ENCODE data around the gene SFXN3. TPM values are rescaled to one million over a fixed set of nuclear protein-coding genes. Genes with fewer than 3 reads are reported as not detected.
A peak's percentile ranks its signal among the peaks of the same experiment; 100 is the strongest.

Gene SFXN3
- total RNA-seq, 1 experiment from 2014 or later = 16.9 TPM

DNA sequence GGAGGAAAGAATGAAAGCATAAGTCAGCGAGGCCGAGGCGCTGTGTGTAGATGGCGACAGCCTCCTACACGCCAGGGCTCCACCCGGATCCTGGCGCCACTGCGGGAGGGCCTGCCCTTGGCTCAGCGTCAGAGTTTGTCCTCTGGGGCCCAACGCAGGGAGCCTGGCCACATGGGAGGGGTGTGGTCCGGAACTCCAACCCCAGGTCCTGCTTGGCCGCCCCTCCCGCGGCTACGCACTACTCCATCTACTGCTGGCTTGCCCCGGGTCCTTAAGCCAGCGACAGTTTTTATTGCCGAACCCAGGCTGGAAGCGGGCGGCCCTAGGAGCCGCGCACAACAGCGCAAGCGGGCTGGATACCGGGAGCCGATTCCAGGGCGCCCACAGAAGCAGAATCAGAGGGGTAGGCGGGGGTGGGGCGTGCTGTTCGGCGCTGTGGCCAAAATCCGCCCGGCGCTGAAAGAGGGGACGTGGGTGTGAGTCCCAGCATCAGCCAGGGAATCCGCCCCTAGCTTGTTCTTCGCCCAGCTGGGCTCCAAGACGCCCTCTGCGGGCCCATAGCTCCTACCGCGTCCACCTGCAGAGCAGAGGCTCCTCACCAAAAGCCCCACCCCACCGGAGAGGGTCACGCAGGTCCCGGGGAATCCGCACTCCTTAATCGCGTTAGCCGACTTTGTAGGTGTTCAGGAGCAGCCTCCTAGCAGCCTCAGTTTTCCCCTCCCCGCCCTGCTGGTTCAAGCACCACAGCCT, 35.3 kb downstream of the SFXN3 start:
- Histone ChIP-seq H3K27ac (ENCODE audit: low read depth, low read length, poor library complexity, severe bottlenecking) (peak overlapping the region; percentile 50), H3K27me3 (replicated peaks; ENCODE audit: insufficient read depth, low read depth, low read length, poor library complexity) (no peaks in the 10 kb centered on the region), H3K36me3 (ENCODE audit: insufficient read depth, low read length, poor library complexity, severe bottlenecking) (no peaks in the 10 kb centered on the region), H3K4me1 (ENCODE audit: insufficient read depth, low read length, poor library complexity, severe bottlenecking) (peaks cover 54% of the 10 kb centered on the region), H3K9me3 (ENCODE audit: low read depth, low read length, poor library complexity, severe bottlenecking) (no peaks in the 10 kb centered on the region), H3K4me3 (ENCODE audit: low read depth, low read length, poor library complexity, severe bottlenecking) (peak overlapping the region; percentile 58)
- no peak for TF ChIP-seq EZH2 (IDR thresholded peaks at IDR 0.05; ENCODE audit: borderline replicate concordance, low read depth, low read length, poor library complexity, severe bottlenecking)
- TF ChIP-seq, protein P1, sequence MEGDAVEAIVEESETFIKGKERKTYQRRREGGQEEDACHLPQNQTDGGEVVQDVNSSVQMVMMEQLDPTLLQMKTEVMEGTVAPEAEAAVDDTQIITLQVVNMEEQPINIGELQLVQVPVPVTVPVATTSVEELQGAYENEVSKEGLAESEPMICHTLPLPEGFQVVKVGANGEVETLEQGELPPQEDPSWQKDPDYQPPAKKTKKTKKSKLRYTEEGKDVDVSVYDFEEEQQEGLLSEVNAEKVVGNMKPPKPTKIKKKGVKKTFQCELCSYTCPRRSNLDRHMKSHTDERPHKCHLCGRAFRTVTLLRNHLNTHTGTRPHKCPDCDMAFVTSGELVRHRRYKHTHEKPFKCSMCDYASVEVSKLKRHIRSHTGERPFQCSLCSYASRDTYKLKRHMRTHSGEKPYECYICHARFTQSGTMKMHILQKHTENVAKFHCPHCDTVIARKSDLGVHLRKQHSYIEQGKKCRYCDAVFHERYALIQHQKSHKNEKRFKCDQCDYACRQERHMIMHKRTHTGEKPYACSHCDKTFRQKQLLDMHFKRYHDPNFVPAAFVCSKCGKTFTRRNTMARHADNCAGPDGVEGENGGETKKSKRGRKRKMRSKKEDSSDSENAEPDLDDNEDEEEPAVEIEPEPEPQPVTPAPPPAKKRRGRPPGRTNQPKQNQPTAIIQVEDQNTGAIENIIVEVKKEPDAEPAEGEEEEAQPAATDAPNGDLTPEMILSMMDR (conservative IDR thresholded peaks at IDR 0.05; ENCODE audit: low read depth, low read length) = peak; percentile 59
- intact Hi-C loops (cut with micrococcal nuclease; ENCODE audit: unreplicated experiment) = loop anchor here (2.0 kb wide), 1 partner anchor 20 kb away; no protein-coding TSS in a partner anchor
- BruUV-seq (replicated peaks) = no TSS peak
- ChIA-PET POLR2A (ENCODE audit: low non-redundant PET) (no interaction called here), CTCF (interaction anchor here (0.5 to 0.6 kb wide), 4 partner anchors 16 to 319 kb away, joined by 3 to 10 read pairs (median 8); no protein-coding TSS in a partner anchor)
- DNase-seq (ENCODE audit: low spot score) = peak; percentile 70

GRCh38 chr10:101066896-101067355, 35.9 kb downstream of the SFXN3 start:
- intact Hi-C loops (cut with micrococcal nuclease; ENCODE audit: unreplicated experiment) = loop anchor here (2.0 kb wide), 1 partner anchor 20 kb away; no protein-coding TSS in a partner anchor
- H3K36me3 ChIP-seq (ENCODE audit: insufficient read depth, low read length, poor library complexity, severe bottlenecking) = no peaks in the 10 kb centered on the region
- H3K27me3 ChIP-seq (replicated peaks; ENCODE audit: insufficient read depth, low read depth, low read length, poor library complexity) = no peaks in the 10 kb centered on the region
- DNase-seq (ENCODE audit: low spot score) = no peak
- CTCF ChIA-PET = interaction anchor here (0.7 to 1.6 kb wide), 5 partner anchors 17 to 74 kb away, joined by 3 to 5 read pairs (median 3); no protein-coding TSS in a partner anchor
- BruUV-seq (replicated peaks) = no TSS peak
- peaks cover 48% of the 10 kb centered on the region for H3K4me1 ChIP-seq (ENCODE audit: insufficient read depth, low read length, poor library complexity, severe bottlenecking)
- peak overlapping the region; percentile 73 for H3K27ac ChIP-seq (ENCODE audit: low read depth, low read length, poor library complexity, severe bottlenecking)
- peak overlapping the region; percentile 58 for H3K4me3 ChIP-seq (ENCODE audit: low read depth, low read length, poor library complexity, severe bottlenecking)
- no peaks in the 10 kb centered on the region for H3K9me3 ChIP-seq (ENCODE audit: low read depth, low read length, poor library complexity, severe bottlenecking)
- TF ChIP-seq, protein P1 (conservative IDR thresholded peaks at IDR 0.05; ENCODE audit: low read depth, low read length) = no peak
- TF ChIP-seq EZH2 (IDR thresholded peaks at IDR 0.05; ENCODE audit: borderline replicate concordance, low read depth, low read length, poor library complexity, severe bottlenecking) = no peak
- POLR2A ChIA-PET (ENCODE audit: low non-redundant PET) = interaction anchor here (0.6 kb wide), 1 partner anchor 279 kb away, joined by 3 read pairs; no protein-coding TSS in a partner anchor

DNA sequence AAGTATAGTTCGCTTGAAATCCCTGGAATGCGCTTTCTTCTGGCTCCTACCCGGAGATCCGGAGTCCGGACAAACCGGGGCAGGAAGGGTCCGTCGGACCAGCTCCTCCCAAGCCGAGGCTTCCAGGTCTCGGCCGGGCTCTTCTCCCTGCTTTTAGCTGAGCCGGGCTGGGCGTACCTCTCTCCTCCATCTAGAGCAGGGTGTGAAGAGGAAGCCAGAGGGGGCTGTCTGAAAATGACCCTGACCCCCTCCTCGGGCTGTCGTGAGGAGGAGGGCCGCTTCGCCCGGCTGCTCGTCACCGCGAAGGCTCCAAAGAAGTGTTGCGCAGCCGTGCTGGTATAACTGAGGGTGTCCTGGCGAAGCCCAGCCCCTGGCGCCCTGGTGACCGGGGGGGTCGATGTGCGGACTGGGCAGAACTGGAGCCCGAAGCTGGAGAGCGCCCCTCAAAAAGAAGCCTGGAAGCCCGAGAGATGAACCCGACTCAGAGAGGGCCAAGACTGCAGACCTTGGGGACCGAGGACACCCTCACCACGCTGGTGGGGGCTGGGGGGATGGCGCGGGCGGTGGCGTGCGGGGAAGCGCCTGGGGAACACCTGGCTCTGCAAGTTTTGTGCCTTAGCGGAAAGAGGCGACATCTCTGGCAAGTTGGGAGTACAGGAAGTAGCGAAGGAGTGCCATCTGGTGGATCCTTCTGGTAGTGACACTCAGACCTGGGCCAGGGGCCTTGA, 36.5 kb downstream of the SFXN3 start:
- POLR2A ChIA-PET (ENCODE audit: low non-redundant PET) = interaction anchor here (0.6 kb wide), 1 partner anchor 278 kb away, joined by 3 read pairs; no protein-coding TSS in a partner anchor
- Histone ChIP-seq H3K27me3 (replicated peaks; ENCODE audit: insufficient read depth, low read depth, low read length, poor library complexity) (no peaks in the 10 kb centered on the region), H3K27ac (ENCODE audit: low read depth, low read length, poor library complexity, severe bottlenecking) (peak overlapping the region; percentile 73), H3K36me3 (ENCODE audit: insufficient read depth, low read length, poor library complexity, severe bottlenecking) (no peaks in the 10 kb centered on the region), H3K9me3 (ENCODE audit: low read depth, low read length, poor library complexity, severe bottlenecking) (no peaks in the 10 kb centered on the region), H3K4me3 (ENCODE audit: low read depth, low read length, poor library complexity, severe bottlenecking) (peak overlapping the region; percentile 58), H3K4me1 (ENCODE audit: insufficient read depth, low read length, poor library complexity, severe bottlenecking) (peaks cover 42% of the 10 kb centered on the region)
- TF ChIP-seq EZH2 (IDR thresholded peaks at IDR 0.05; ENCODE audit: borderline replicate concordance, low read depth, low read length, poor library complexity, severe bottlenecking) = no peak
- TF ChIP-seq, protein P1 (conservative IDR thresholded peaks at IDR 0.05; ENCODE audit: low read depth, low read length) = peak; percentile 81
- BruUV-seq (replicated peaks) = no TSS peak
- DNase-seq (ENCODE audit: low spot score) = peak; percentile 91
- intact Hi-C loops (cut with micrococcal nuclease; ENCODE audit: unreplicated experiment) = loop anchor here (1.0 to 2.0 kb wide), 2 partner anchors 7 to 21 kb away; no protein-coding TSS in a partner anchor
- CTCF ChIA-PET = interaction anchor here (0.7 to 1.6 kb wide), 5 partner anchors 17 to 73 kb away, joined by 3 to 5 read pairs (median 3); no protein-coding TSS in a partner anchor

Data from A673 (cell line).